PC-3 (cell line): ENCODE data around the gene OTUD3.

ENCODE experiments used
- EZH2phosphoT487 ChIP-seq: fragments of 300-600 bp; sonication (generic); IDR thresholded peaks from 2 replicates; pipeline ENCODE4 v1.6.1; 2018; ENCODE audit warnings: mild to moderate bottlenecking, antibody characterized with exemption, low read length, borderline replicate concordance
- TF ChIP-seq, protein P1 (sequence below): fragments of 300-600 bp; sonication (generic); conservative IDR thresholded peaks from 2 replicates; pipeline ENCODE4 v1.5.1; 2017; ENCODE audit warnings: antibody characterized with exemption, low read depth, mild to moderate bottlenecking, low read length

DNA sequence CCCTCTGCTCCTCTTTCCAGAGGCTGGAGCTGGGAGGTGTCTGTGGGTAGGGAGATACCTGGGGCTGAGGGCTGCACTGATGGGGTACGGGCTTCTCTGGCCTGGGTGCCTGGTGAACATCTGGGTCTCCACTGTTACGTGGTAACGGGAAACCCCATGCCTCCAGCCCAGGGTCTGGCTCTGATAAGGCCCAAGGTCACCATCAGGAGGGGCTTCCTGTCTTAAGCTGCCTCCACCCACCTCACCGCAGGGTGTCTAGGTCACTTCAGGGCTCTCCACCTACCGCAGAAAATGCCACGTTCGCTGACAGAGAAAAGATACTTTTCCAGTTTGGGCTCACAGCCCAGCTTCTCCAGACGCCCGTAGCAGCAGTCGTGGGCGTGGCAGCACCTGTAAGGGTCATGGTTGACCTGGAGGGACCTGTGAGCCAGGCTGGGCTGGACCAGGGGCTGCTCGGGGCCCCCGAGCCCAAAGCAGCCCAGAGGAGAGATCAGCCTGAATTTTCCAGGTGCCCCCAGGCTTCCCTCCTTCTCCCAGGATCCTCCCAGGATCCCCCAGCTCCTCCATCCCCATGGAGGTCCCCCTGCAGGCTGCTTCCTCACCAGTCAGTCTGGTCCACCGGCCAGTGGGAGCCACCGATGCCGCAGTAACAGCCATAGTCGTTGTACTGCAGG, 40.0 kb downstream of the OTUD3 start:
- TF ChIP-seq, protein P1, sequence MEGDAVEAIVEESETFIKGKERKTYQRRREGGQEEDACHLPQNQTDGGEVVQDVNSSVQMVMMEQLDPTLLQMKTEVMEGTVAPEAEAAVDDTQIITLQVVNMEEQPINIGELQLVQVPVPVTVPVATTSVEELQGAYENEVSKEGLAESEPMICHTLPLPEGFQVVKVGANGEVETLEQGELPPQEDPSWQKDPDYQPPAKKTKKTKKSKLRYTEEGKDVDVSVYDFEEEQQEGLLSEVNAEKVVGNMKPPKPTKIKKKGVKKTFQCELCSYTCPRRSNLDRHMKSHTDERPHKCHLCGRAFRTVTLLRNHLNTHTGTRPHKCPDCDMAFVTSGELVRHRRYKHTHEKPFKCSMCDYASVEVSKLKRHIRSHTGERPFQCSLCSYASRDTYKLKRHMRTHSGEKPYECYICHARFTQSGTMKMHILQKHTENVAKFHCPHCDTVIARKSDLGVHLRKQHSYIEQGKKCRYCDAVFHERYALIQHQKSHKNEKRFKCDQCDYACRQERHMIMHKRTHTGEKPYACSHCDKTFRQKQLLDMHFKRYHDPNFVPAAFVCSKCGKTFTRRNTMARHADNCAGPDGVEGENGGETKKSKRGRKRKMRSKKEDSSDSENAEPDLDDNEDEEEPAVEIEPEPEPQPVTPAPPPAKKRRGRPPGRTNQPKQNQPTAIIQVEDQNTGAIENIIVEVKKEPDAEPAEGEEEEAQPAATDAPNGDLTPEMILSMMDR = no peak
- TF ChIP-seq EZH2phosphoT487 = no peak
